Urinary bladder (tissue), 4 donors: Measurements from ENCODE around the gene ZRANB3. TPM values are rescaled to one million over a fixed set of nuclear protein-coding genes. Genes with fewer than 3 reads are reported as not detected.
"Not testable (repeated sequence)": the region's sequence is repeated elsewhere in the genome, so short reads cannot be mapped to it uniquely, and the experiment has no call there.

Experiments used
- DNase-seq: peaks from one replicate; pipeline ENCODE4 v3.0.0-alpha.2; 2015; ENCODE audit errors: extremely low spot score
- H3K27ac ChIP-seq: one replicate; pipeline ENCODE4 v1.5.1; 2013; ENCODE audit warnings: low read depth, mild to moderate bottlenecking, moderate library complexity
- H3K36me3 ChIP-seq: one replicate; pipeline ENCODE4 v1.6.1; 2013; ENCODE audit warnings: mild to moderate bottlenecking, moderate library complexity; ENCODE audit not compliant: insufficient read depth
- H3K4me1 ChIP-seq: one replicate; pipeline ENCODE4 v1.6.1; 2013; ENCODE audit warnings: mild to moderate bottlenecking, moderate library complexity; ENCODE audit not compliant: insufficient read depth
- H3K4me3 ChIP-seq: one replicate; pipeline ENCODE4 v1.5.1; 2013; ENCODE audit warnings: low read depth, low read length
- WGBS: extraction: QIAGEN DNeasy Blood & Tissue Kit; methylation state at CpG from one replicate; pipeline ENCODE4 v1.1.7; 2013; 5-methylcytosine and 5-hydroxymethylcytosine counted together
- polyA plus RNA-seq: library from polyadenylated mRNA; stranded (reverse); fragments of 200-250 nt; gene quantifications from one replicate; pipeline ENCODE4 v1.2.3, GENCODE V29; 2013
- total RNA-seq: library from RNA; depleted of rRNA; stranded (reverse); fragments of >200 nt; gene quantifications from one replicate; pipeline ENCODE4 v1.2.3, GENCODE V29; 2014
- donor health status: healthy with polysubstance abuse.
- donor health status: healthy.

Gene ZRANB3
- 17.4 TPM for total RNA-seq
- 2.2 TPM for polyA plus RNA-seq

GRCh38 chr2:135530313-135531230 is at the start of gene ZRANB3:
Gene ZRANB3 (minus strand): TSS chr2:135531218.
- WGBS, result under 1% methylated on average over 46 of the region's 46 CpGs
- Histone ChIP-seq H3K36me3 (no peaks in the 10 kb centered on the region), H3K4me1 (no peaks in the 10 kb centered on the region), H3K27ac (peak within 1 kb of the TSS; percentile 82), H3K4me3 (peak within 1 kb of the TSS; percentile 73)
- peak; percentile 98 for DNase-seq

- DNase-seq, result no peak
- H3K36me3 ChIP-seq, result peaks cover 2% of the 10 kb centered on the region
- WGBS, result 95% methylated on average over 1 of the region's 1 CpG
- no peak overlapping the region for H3K27ac ChIP-seq
- H3K4me1 ChIP-seq, result no peaks in the 10 kb centered on the region
- H3K4me3 ChIP-seq, result no peak overlapping the region
Observed at GRCh38 chr2:135573620-135574019, 42.6 kb upstream of the ZRANB3 start.

- Histone ChIP-seq H3K27ac (no peak overlapping the region), H3K36me3 (peaks cover 3% of the 10 kb centered on the region), H3K4me3 (no peak overlapping the region), H3K4me1 (no peaks in the 10 kb centered on the region)
- DNase-seq, result no peak
- 93% methylated on average over 2 of the region's 2 CpGs for WGBS
Observed at GRCh38 chr2:135570884-135571283, 39.9 kb upstream of the ZRANB3 start.

GRCh38 chr2:135563793-135564192 is 32.8 kb upstream of the ZRANB3 start:
- WGBS, result 97% methylated on average over 4 of the region's 4 CpGs
- H3K4me1 ChIP-seq, result no peaks in the 10 kb centered on the region
- DNase-seq, result no peak
- H3K36me3 ChIP-seq, result peaks cover 5% of the 10 kb centered on the region
- H3K27ac ChIP-seq, result no peak overlapping the region
- H3K4me3 ChIP-seq, result no peak overlapping the region

GRCh38 chr2:135561925-135562324 is 30.9 kb upstream of the ZRANB3 start:
- Histone ChIP-seq H3K4me1 (no peaks in the 10 kb centered on the region), H3K4me3 (no peak overlapping the region), H3K27ac (no peak overlapping the region), H3K36me3 (peaks cover 3% of the 10 kb centered on the region)
- DNase-seq, result no peak
- 96% methylated on average over 4 of the region's 4 CpGs for WGBS

GRCh38 chr2:135557530-135557929 is 26.5 kb upstream of the ZRANB3 start:
- Histone ChIP-seq H3K36me3 (peaks cover 2% of the 10 kb centered on the region), H3K27ac (no peak overlapping the region), H3K4me3 (no peak overlapping the region), H3K4me1 (no peaks in the 10 kb centered on the region)
- WGBS, result 84% methylated on average over 1 of the region's 1 CpG
- no peak for DNase-seq

GRCh38 chr2:135555311-135555710 is 24.3 kb upstream of the ZRANB3 start:
- no peaks in the 10 kb centered on the region for H3K4me1 ChIP-seq
- H3K36me3 ChIP-seq, result no peaks in the 10 kb centered on the region
- WGBS, result 87% methylated on average over 4 of the region's 4 CpGs
- no peak overlapping the region for H3K27ac ChIP-seq
- H3K4me3 ChIP-seq, result no peak overlapping the region
- no peak for DNase-seq

- no peaks in the 10 kb centered on the region for H3K4me1 ChIP-seq
- no peak overlapping the region for H3K4me3 ChIP-seq
- WGBS, result 93% methylated on average over 4 of the region's 4 CpGs
- H3K27ac ChIP-seq, result no peak overlapping the region
- DNase-seq, result no peak
- no peaks in the 10 kb centered on the region for H3K36me3 ChIP-seq
Observed at GRCh38 chr2:135552887-135553286, 21.9 kb upstream of the ZRANB3 start.

- Histone ChIP-seq H3K4me1 (no peaks in the 10 kb centered on the region), H3K36me3 (no peaks in the 10 kb centered on the region), H3K27ac (no peak overlapping the region), H3K4me3 (no peak overlapping the region)
- DNase-seq, result no peak
- 88% methylated on average over 5 of the region's 5 CpGs for WGBS
Observed at GRCh38 chr2:135551356-135551755, 20.3 kb upstream of the ZRANB3 start.

- no peaks in the 10 kb centered on the region for H3K4me1 ChIP-seq
- H3K36me3 ChIP-seq, result no peaks in the 10 kb centered on the region
- H3K27ac ChIP-seq, result no peak overlapping the region
- DNase-seq, result no peak
- H3K4me3 ChIP-seq, result no peak overlapping the region
- 98% methylated on average over 3 of the region's 3 CpGs for WGBS
Observed at GRCh38 chr2:135547311-135547710, 16.3 kb upstream of the ZRANB3 start.

GRCh38 chr2:135546436-135546835 is 15.4 kb upstream of the ZRANB3 start:
- DNase-seq, result no peak
- 91% methylated on average over 3 of the region's 3 CpGs for WGBS
- H3K4me3 ChIP-seq, result no peak overlapping the region
- H3K36me3 ChIP-seq, result no peaks in the 10 kb centered on the region
- no peak overlapping the region for H3K27ac ChIP-seq
- no peaks in the 10 kb centered on the region for H3K4me1 ChIP-seq

- 98% methylated on average over 15 of the region's 15 CpGs for WGBS
- H3K27ac ChIP-seq, H3K36me3 ChIP-seq, DNase-seq, H3K4me3 ChIP-seq, H3K4me1 ChIP-seq: not testable (repeated sequence)
Observed at GRCh38 chr2:135533545-135533944, 2.5 kb upstream of the ZRANB3 start.

- no peak for DNase-seq
- no peak overlapping the region for H3K27ac ChIP-seq
- 68% methylated on average over 3 of the region's 3 CpGs for WGBS
- H3K4me3 ChIP-seq, result no peak overlapping the region
- no peaks in the 10 kb centered on the region for H3K36me3 ChIP-seq
- H3K4me1 ChIP-seq, result no peaks in the 10 kb centered on the region
Observed at GRCh38 chr2:135532581-135532980, 1.6 kb upstream of the ZRANB3 start.
